ENCODE data around the gene ARHGEF6.

Gene ARHGEF6

DNA sequence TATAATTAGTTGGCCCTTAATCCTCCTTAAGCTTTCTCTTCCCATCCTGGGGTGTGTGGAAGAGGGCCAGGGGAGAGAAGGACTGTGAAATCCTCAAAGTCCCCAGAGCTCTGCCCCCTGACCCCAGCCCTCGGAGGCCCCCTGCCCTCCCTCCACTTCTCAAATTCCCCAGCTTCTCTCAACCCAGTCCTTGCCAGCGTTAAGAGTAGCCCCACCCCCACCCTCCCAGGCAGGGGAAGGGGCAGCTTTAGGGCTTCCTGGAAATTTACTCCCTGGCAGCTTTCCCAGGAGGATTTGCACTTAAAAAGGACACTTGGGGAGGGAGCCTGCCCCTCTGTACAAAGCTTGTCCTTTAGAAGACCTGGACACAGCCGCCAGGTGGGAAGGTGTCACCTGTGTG, 144.6 kb downstream of the ARHGEF6 start:
- peak; percentile 9 for DNase-seq

DNA sequence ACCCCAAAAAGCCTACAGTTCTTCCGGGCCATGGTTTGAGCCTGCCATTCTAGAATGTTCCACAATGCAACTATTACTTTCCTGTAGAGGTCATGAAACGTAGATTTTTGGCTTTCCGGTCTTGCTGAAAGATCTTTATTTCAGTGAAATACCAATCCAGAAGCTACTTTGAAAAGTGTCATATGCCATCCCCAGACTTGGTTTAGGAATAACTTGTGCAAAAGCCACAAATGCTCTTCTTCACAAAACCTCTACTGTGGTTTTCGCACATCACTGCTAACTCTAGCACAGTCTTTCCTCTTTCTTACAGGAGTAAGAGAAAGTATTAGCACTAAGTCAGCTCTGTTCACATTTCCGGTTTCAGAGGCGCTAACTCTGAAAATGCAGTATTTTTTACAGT, 145.5 kb downstream of the ARHGEF6 start:
- DNase-seq, result no peak

DNA sequence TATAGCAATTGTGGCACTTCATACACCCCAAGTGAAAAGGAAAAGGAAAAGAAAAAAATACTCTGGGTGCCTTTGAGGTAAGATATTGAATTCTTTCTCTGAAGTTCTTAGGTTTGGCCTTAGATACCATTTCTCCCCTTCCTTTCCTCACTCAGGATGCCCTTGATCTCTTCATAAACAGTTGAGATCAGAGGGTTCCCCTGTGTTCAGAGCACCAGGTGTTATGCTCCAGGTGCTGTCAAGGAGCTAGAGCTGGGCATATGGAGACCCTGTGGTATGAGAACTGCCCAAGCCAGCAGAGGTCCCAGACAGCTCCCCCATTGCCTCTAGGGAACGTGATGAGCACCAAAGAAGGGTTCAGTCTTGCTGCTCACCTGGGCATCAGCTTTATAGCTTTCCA, 149.9 kb downstream of the ARHGEF6 start:
- DNase-seq, result no peak

DNA sequence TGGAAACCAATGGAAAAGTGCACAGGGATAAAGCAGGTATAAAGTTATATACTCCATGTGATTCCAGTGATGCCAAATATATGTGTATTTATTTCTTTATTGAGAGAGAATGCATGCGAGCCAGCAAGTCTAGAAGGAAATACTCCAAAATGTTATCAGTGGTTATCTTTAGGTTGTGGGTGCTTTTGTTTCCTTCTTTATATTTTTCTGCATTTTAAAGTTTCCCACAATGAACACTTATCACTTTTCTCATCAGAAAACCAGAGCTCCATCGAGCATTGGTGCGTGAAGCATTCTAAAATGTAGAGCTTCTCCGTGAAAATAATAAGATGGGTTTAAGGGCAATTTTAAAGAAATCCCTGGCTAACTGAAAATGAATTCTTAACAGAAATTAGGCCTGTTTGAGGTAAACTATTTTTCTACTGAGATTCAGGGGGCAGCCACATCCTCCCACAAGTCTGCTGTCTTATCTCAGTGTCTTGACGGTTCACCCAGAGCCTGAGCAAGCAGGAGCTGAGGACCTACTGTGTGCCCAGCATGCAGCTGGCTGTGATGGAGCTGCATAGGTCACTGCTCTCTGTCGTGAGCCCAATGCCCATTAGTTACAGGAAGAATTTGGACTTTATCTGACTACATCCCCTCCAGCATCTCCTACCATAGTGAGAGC, 151.5 kb downstream of the ARHGEF6 start:
- DNase-seq, result no peak

DNA sequence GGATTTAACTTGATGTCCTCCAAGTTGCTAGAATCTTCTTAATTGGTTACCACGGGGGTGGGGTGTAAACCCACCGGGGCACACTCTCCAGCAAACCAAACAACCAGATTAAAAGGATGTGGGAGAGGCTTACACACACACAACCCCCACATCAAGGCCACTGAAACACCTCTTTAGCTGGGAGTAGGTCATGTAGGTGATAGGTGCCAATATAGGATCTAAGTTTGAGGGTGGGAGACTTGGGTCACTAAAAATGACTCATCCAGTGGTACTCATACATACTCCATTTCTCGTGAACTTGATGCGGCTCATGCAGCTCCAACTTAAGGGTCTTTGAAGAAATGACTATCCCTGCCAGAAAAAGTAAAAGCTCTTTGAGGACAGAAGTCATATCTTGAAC, 153.3 kb downstream of the ARHGEF6 start:
- DNase-seq, result no peak

DNA sequence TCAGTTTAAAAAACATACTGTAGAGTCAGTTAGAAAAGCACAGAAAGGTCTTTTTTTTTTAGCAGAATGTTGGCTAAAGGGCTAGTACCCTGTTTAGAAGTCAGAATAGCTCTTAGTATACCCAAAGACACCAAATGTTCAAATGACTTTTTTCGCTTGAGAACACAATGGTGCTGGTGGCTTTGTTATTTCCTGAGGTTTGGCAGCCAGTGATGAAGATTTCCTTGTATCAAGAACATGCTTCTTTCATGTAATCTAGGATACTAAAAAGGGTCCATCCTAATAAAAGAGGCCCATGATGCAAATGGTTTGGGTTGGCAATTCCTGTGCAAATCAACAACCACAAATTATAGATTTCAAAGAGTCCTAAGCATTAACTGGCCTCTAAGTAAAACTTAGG, 153.8 kb downstream of the ARHGEF6 start:
- no peak for DNase-seq

DNA sequence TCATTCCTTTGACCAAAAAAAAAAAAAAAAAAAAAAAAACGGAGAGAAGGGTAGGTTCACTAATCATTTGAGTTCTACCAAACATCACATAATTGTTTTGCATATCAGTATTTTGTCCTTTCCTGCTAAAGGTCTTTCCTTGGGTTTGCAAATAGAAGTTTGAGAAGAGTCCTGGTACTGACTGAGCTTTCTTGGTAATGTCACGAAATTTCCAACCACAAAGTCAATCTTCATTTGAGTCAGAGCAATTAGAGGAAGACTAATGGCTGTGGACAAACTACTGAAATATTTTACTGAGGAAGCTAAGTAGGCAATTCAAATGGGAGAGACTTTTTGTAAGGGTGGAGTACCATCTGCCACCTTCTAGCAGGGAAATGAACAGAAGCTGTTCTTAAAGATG, 154.5 kb downstream of the ARHGEF6 start:
- DNase-seq, result no peak

DNA sequence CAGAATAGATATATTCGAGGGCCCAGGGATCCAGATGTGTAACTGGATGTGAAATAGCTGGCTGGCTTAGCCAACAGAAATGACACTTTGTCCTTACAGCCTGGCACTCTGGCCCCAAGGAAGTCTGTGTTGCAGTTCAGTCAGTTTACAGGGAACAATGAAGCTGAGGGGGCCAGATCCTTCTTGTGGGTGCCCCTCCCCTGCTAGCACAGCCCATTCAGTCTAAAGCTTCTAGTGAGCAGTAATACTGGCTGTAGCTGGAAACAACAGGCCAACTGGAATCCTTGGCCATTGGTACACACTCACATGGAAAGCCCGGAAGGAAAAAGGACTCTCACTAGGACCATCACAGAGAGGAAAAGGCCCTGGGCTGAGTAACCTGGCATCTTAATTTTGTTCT, 155.5 kb downstream of the ARHGEF6 start:
- no peak for DNase-seq

DNA sequence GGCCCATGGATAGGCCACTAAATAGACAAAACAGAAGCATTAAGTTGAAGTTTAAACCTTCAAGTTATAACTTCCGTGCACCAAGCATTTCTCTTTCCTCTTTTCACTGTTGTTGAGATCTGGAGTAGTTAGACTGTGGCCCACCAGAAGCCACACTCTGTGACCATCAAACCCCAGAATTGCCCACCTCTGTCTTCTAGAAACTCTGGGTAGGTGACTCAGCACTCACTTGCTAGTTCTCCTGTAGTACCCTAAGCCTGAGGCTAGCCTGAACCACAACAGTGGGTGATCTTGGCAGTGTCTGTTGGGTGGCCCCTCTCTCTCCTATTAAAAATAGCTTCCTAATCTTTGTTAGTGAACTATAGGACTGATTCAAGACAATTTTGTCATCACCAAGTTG, 157.3 kb downstream of the ARHGEF6 start:
- DNase-seq, result no peak

DNA sequence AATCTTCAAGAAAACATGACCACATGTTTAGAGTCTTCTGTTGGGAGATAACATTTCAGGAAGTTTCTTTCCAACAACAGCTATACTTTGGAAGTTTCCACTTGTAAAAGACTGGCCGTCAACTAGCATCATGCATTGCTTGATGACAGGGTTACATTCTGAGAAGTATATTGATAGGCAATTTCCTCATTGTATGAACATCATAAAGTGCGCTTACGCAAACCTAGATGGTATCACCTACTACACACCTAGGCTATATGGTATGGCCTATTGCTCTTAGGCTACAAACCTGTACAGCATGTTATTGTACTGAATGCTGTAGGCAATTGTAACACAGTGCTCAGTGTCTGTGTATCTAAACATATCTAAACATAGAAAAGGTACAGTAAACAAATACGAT, 158.2 kb downstream of the ARHGEF6 start:
- DNase-seq, result no peak

DNA sequence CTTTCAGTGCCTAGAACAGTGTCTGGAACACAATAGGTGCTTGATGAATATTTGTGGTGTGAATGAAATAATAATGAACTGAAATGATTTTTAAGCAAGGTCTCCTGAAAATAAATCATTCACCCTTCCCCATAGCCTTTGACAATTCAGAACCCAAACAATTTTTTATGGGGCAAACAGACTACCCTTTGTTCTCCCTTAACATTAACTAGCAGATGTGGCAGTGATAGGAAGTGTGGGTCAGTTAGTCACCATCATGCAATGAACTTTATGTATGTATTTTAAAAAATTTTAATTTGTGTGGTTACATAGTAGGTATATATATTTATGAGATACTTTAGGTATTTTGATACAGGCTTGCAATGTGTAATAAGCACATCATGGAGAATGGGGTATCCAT, 160.0 kb downstream of the ARHGEF6 start:
- no peak for DNase-seq

DNA sequence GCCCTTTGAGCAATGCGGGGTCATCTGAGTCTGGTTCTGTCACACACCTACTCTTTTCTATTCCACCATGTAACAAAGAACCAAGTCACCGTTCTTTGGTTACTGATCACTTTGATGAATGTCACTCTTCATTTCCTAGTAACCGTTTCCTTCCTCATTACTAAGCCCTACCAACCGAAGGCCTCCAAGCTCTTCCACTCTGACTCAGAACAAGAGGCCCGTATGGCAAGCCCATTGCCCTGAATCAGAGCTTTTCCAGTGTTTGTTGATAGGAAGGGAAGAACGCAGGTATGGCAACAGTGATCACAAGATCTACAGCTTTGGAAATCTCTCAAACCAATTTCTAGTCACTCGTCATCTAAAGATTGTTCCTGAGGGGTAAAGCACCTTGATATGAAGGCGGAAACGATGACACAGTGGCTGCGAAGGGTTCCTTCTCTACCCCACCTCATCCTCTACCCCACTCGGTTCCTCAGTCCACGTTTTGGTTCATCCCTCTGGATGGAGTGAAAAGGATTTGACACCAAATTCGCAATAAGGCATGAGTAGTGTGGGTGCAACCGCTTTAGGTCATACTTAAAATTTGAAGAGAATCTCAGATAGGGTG, 160.7 kb downstream of the ARHGEF6 start:
- DNase-seq, result no peak

DNA sequence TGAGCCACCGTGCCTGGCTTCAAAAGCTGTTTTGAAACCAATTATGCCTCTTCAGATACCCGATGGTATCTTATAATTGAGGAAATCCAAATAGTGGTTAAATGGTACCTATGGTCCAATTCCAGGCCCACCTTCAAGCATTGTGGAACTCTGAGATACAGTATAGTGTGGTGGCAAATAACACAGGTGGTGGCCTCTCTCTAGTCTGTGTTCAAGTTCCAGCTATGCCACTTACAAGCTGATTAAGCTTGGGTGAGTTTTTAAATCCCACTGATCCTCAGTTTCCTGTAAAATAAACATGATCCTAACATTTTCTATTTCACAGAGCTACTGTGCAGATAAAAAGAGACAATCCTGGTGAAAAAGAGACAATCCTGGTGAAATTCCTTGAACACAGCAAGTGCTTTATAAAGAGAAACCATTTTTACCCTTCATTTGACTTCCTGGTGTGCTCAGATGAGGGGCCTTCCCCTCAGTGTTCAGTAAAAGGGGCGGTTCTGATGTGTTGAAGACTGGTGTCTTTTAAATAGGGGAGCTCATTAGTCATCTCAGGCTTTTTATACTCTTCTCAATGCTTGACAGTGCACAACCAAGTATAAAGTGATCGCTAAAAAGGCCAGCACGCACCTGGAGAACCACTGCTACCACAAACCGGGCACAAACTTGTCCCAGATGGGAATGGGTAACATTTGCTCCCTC, 163.6 kb downstream of the ARHGEF6 start:
- no peak for DNase-seq

All from DMS53 (cell line).